ENCODE results near the gene PC. TPM values are rescaled to one million over a fixed set of nuclear protein-coding genes. Genes with fewer than 3 reads are reported as not detected.

The PC gene
- total RNA-seq, 4 donors from 2014 or later = 4.7 to 7.0 (median 5.6) TPM

GRCh38 chr11:66842501-66842895 lies 115.7 kb downstream of the PC start:
- no peaks in the 10 kb centered on the region for H3K27me3 ChIP-seq
- ATAC-seq = no peak
- peaks cover 0 to 47% of the 10 kb centered on the region in 2 donors for H3K36me3 ChIP-seq
- no peak for TF ChIP-seq POLR2A (IDR thresholded peaks at IDR 0.05)
- no peak for TF ChIP-seq CTCF (IDR thresholded peaks at IDR 0.05)
- no peak for TF ChIP-seq EP300 (IDR thresholded peaks at IDR 0.05)
- no peak for TF ChIP-seq POLR2AphosphoS5 (IDR thresholded peaks at IDR 0.05)
- 3 to 4% methylated on average over 5 of the region's 11 CpGs for WGBS, 2 donors (ENCODE audit: low coverage in 1 of 2)
- no peaks in the 10 kb centered on the region for H3K9me3 ChIP-seq
- peaks cover 3 to 54% (median 20%) of the 10 kb centered on the region in 3 donors for H3K4me1 ChIP-seq
- H3K27ac ChIP-seq = peak overlapping the region; percentile 97 to 99 (median 98)
- H3K4me3 ChIP-seq = peak overlapping the region; percentile 80 to 93

DNA sequence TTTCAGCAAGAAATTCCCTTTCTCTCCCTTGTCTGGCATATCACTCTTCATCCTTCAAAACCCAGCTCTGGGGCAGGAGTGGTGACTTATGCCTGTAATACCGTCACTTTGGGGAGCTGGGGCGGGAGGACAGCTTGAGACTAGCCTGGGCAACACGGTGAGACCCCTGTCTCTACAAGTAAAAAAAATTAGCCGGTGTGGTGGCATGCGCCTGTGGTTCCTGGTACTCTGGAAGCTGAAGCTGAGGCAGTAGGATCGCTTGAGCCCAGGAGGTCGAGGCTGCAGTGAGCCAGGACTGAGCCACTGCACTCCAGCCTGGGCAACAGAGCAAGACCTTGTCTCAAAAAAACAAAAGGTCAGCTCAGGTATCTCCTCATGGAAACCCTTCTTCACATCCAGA lies 116.3 kb downstream of the PC start:
- peak overlapping the region in 2 of 4 donors; percentile 98 for H3K27ac ChIP-seq
- peaks cover 3 to 54% (median 20%) of the 10 kb centered on the region in 3 donors for H3K4me1 ChIP-seq
- no peak for TF ChIP-seq EP300 (IDR thresholded peaks at IDR 0.05)
- TF ChIP-seq POLR2AphosphoS5 (IDR thresholded peaks at IDR 0.05) = no peak
- TF ChIP-seq CTCF (IDR thresholded peaks at IDR 0.05) = no peak
- H3K36me3 ChIP-seq = peaks cover 0 to 41% of the 10 kb centered on the region in 2 donors
- no peaks in the 10 kb centered on the region for H3K9me3 ChIP-seq
- WGBS, 2 donors (ENCODE audit: low coverage in 1 of 2) = 80 to 83% methylated on average over 1 to 5 of the region's 7 CpGs
- H3K27me3 ChIP-seq = no peaks in the 10 kb centered on the region
- H3K4me3 ChIP-seq = peak overlapping the region; percentile 80 to 93
- no peak for ATAC-seq

- 66 to 74% methylated on average over 2 to 4 of the region's 4 CpGs for WGBS, 2 donors (ENCODE audit: low coverage in 1 of 2)
- Histone ChIP-seq H3K4me1 (peaks cover 3 to 49% (median 20%) of the 10 kb centered on the region in 3 donors), H3K9me3 (no peaks in the 10 kb centered on the region), H3K4me3 (no peak overlapping the region), H3K27me3 (no peaks in the 10 kb centered on the region), H3K27ac (no peak overlapping the region), H3K36me3 (peaks cover 0 to 27% of the 10 kb centered on the region in 2 donors)
- TF ChIP-seq CTCF (IDR thresholded peaks at IDR 0.05) (no peak), EP300 (IDR thresholded peaks at IDR 0.05) (no peak), POLR2AphosphoS5 (IDR thresholded peaks at IDR 0.05) (no peak), POLR2A (IDR thresholded peaks at IDR 0.05) (no peak)
- no peak for ATAC-seq
These were observed 117.7 kb downstream of the PC start for GRCh38 chr11:66840317-66841091.

- H3K36me3 ChIP-seq = peaks cover 0 to 18% of the 10 kb centered on the region in 2 donors
- no peaks in the 10 kb centered on the region for H3K9me3 ChIP-seq
- WGBS, 2 donors (ENCODE audit: low coverage in 1 of 2) = 84 to 85% methylated on average over 5 to 12 of the region's 12 CpGs
- H3K4me3 ChIP-seq = no peak overlapping the region
- peaks cover 0 to 20% (median 0%) of the 10 kb centered on the region in 3 donors for H3K4me1 ChIP-seq
- no peak for ATAC-seq
- H3K27ac ChIP-seq = no peak overlapping the region
- TF ChIP-seq POLR2A (IDR thresholded peaks at IDR 0.05) (no peak), POLR2AphosphoS5 (IDR thresholded peaks at IDR 0.05) (no peak), CTCF (IDR thresholded peaks at IDR 0.05) (no peak), EP300 (IDR thresholded peaks at IDR 0.05) (no peak)
- no peaks in the 10 kb centered on the region for H3K27me3 ChIP-seq
These were observed 122.3 kb downstream of the PC start for GRCh38 chr11:66835768-66836405.
